Measurements from ENCODE around the gene SORBS2.
"Not testable (repeated sequence)": the region's sequence is repeated elsewhere in the genome, so short reads cannot be mapped to it uniquely, and the experiment has no call there.

Gene SORBS2

DNA sequence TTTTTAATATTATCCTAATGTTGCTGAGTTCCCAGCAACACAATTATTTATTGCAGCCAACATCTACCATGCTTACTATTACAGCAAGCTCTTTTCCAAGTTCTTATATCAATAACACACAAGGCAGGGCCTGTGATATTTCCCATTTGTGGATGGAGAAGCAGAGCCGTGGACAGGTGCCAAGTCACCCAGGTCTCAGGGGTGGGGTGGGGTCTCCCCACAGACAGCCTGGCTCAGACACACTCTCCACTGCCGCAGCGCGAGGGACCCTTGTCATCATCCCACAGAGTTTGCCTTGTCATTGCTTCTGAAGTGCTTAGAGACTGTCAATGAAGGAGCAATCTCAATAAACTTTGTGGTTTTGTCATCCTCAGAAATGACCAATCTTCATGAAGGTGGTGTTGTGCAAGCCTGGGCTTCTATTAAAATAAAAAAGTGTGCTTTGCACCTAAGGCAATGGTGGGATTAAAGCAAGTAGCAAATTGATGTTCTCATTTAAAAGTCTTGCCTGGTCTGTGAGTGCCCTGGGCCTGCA is 76.1 kb downstream of the SORBS2 start:
- peak; percentile 32 for DNase-seq

DNA sequence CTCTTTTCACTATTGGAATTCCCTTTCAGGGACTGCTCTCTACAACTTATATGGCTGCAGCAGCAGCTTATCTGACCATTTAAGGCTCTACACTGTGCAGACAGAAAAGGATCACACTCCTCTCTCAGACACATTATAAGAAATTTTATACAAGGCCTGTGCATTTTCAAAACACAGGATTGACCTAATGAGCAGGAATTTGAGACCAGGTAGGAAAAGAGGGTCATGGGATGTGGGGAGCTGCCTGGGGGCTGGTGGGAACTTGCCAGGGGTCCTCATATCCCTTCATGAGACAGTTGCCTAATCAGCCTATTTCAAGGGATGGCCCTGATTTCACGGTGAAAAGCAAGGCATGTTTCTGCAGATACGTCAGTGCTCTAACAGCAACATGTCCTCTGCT is 77.1 kb downstream of the SORBS2 start:
- DNase-seq: no peak

DNA sequence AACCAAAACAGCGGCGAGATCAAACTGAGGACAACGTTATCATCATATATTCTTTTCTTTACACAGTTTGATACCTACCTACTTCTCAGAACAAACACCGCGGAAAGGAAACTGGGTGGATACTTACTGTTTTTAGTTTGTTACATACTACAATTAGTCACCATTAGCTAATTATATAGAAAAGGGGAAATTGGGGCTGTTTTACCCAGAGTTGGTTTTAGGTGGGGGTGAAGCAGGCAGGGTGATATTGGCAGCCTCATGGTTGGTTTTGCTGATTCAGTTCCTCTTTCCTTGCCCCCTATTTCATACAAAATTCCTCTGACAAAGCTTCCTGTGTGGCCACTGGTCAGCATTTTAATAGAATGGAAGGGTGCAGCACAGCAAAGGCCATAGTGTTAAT is 77.8 kb downstream of the SORBS2 start:
- peak; percentile 91 for DNase-seq

DNA sequence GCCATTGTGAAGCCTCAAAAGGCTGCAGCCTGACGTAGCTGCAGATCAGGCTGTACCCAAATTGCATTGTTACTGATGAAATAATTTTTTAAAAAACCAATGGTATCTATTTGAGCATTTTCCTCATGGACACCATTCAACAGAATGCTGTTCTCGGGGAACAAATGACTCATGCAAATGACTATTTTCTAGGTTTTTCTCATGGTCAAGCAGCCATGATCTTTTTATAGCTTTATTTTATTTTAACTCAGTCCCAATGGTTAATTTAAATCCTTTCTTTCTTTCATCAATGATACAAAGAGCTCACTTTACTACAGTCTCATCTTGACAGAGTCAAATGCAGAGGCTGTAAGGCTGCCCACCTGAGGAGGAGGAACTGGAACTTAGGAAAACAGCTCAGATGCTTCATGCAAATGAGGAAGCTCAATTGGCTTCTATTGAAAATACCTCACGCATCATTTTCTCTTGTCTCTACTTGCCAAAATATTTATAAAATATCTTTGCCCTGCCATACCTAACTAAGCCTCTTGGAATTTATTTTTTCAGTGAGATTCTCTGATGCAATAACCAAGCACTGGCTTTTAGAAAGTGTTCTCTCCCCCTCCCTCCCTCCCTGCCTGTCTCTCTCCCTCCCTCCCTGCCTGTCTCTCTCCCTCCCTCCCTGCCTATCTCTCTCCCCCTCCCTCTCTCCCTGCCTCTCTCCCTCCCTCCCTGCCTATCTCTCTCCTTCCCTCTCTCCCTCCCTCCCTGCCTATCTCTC is 81.0 kb downstream of the SORBS2 start:
- peak; percentile 13 for DNase-seq

DNA sequence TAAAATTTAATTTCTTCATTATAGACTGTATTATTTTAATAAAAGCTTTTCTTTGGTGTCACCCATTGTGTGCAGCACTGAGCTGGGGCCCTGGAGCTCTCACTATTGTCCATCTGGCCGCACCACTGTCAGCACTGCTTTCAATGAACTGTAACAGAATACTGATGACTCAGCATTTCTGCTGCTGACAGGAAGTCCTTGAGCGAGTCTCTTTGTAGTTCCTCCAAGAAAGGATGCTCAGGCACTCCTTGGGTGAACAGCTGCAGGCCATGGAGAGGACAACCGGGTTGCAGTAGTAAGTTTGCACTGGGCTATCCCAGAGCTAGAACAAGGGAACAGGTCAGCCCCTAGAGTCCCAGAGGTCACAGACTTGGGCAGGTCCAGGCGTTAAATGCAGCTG is 81.6 kb downstream of the SORBS2 start:
- peak; percentile 44 for DNase-seq

DNA sequence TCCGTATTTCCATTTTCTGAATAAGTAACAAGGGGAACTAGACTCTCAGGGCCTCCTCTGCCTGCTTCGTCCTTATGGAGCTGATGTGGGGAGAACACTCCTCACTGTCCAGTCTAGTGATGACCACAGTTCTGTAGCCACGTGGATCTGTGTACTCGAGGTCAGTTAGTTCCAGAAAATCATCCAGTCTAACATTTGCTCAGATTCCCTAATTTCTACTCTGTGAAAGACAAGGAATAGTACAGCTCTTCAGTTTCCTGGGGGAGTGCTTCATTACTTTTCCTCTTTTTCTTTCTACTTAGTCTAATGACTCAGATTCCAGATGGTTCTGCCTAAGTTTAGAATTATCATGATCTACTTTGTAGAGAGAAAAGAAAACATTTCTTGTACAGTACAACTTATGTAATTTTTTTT is 82.6 kb downstream of the SORBS2 start:
- peak; percentile 27 for DNase-seq

DNA sequence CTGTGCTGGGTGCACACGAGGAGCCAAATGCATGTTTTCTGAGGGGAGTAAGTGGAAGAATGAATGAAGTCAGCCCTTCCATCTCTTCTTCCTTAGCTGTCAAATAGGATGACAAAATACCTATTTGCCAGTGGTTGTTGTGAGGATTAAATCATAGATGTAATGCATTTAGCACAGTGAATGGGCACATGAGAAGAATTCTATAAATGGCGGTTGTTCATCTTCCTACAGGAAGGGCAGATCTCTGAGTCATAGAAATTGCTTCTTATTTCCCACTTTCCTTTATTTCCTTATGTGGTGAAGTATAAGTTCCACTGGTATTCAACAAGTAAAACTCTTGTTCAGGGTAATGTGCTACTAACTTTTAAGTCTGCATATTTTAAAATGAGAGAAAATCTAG is 83.1 kb downstream of the SORBS2 start:
- no peak for DNase-seq

DNA sequence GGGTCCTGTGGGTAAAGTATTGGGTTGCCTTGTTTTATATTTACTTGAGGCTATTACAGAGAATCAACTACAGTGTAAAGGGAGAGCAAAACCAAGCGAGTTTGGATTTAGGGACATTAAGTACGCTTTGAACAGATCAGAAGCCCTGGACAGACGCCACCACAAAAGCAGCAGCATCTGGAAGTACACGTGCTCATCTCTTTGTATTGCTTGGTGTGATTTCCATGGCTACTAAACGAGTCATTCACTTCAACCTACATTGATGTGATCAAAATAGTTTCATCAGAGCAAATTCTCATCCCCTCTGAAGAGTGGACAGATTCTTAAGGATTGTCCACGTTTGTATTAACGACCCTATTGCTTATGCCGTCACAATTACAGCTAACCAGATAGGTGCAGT is 85.1 kb downstream of the SORBS2 start:
- no peak for DNase-seq

DNA sequence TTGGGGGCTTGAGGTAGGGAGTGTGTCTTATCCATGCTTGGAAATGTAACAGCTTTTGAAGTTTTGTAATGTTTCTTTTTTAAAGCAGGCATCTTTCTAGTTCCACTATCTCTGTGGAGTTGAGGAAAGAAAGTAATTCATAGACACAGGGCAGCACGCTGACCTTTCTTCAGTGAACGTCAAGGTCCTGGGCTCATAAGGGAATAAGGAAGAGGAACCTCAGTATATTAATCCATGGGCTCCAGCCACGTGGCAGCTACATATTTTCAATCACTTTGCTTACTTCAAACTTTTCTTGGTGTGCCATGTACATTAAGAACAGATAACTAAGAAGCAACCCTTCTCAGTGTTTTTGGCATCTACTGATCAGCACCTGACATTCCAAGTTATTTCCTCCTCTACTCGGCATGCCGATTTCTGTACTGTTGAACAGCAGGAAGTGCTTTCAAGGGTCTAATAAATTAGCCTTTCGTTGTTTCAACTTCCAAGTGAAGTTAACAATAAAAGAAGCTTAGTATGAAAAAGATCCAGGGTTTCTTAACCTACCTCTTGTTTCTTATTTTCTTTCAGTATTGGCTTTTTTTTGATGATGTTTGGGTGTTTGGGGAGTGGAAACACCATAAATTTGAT is 88.2 kb downstream of the SORBS2 start:
- peak; percentile 28 for DNase-seq

DNA sequence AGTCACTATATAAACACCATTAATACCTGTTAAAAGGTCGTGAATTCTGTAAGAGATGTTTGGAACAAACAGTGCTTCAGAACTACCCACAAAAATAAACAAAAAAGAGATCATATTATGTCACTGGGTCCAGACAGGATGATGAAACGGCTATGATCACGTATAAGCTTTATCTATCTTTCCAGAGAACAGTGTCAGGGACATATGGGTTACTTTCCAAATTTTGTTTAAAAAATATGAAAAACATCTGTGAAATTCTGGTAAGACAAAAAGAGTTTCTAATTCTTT is 90.0 kb downstream of the SORBS2 start:
- no peak for DNase-seq

DNA sequence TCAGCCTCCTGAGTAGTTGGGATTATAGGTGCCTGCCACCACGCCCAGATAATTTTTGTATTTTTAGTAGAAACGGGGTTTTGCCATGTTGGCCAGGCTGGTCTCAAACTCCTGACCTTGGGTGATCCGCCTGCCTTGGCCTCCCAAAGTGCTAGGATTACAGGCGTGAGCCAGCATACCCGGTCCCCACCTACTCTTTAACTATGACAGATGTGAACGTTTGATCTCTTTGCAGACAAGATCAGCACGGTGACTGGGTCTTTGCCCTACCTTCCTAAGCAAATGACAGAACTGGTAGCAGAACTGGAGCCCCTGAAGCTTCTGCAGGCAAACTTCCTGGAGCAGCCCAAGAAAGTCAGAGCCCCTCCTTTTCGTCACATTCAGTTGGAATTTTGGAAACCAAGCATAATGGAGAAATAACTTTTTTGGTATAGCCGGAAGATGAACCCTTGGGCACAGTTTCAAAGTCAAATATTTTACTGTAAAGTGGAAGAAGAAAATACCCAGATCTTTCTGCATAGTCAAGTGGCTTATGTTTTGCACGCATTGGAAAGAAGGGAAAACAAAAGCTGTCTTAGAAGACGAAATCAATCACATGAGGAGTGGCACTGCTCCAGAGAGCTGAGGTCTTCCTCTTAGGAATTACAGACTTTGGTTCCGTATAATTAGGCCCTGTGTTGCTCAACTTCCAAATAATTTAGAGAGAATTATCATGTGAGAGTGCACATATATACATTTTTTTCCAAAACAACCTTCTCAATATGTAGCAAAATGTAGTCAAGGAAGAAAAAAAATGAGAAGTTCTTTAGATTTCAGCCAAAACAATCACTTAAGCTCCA is 90.6 kb downstream of the SORBS2 start:
- no peak for DNase-seq

DNA sequence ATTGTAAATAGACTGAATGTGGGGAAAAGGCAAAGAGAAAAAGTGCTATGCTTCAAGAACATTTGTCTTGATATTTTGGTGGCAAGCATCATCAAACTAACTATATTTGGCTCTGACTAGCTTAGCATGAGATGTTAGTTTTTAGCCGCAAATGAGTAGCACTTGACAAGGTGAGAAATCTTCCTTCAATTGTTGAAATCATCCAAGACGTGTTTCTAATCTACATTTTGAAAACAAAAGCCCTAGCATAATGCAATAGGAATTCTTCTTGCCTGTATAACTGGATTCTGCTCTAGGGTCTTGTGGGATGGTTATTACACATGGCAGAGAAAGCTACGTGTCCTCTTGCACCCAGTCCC is 92.5 kb downstream of the SORBS2 start:
- no peak for DNase-seq

DNA sequence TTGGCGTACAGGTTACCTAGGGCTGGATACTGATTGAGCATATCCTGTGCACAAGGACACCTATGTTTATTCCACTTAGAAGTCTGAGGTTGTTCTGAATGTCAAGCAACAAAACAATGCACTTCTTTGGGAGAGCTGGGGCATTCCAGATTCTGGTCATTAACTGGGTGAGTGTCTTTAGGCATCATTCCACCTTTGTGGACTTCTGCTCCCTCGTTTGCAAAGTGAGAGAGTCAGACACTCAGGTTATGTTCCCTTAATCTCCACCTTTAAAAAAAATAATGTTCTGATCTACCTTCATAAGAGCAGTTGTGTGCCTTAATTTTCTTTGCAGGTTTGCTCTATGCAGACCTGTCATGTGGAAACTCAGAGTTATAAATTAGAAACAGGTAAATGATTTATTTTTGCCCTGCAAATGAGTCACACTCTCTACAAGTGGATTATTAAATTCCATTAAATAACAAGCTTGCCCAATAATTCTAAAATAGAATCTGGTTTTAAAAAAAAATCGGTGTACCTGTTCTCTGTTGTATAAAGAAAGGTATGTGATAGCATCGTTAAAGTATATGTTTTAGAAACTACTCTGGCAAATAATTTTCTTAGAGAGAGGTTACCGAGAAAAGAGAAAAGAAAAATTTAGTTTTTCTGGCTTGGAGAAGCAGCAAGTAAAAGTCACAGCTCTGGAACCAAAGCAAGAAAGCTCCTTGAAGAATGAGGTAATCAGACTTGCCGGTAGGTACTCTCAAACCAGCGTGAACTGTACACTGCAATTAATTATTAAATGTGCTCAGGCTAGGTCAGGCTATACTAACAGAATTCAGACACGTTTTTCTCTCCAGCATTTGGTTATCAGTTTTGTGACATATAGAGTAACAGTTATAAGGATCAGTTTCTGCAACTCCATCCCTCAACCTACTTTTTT is 93.2 kb downstream of the SORBS2 start:
- no peak for DNase-seq

DNA sequence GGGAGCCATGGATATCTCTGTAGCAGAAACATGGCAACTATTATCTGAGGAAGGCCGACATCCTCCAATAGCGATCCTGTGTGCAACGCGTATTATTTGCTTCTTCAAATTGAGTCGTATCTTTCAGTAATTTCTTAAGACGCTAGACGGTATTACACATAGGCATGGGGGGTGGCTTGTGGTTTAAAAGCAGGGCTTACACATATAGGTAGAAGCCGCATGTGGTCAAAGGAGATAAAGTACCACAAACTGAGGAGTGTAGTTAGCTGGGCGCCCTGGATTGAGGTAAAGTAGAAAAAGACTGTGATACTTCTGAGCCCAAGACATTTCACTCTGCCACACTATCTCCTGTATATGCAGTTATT is 94.6 kb downstream of the SORBS2 start:
- no peak for DNase-seq

DNA sequence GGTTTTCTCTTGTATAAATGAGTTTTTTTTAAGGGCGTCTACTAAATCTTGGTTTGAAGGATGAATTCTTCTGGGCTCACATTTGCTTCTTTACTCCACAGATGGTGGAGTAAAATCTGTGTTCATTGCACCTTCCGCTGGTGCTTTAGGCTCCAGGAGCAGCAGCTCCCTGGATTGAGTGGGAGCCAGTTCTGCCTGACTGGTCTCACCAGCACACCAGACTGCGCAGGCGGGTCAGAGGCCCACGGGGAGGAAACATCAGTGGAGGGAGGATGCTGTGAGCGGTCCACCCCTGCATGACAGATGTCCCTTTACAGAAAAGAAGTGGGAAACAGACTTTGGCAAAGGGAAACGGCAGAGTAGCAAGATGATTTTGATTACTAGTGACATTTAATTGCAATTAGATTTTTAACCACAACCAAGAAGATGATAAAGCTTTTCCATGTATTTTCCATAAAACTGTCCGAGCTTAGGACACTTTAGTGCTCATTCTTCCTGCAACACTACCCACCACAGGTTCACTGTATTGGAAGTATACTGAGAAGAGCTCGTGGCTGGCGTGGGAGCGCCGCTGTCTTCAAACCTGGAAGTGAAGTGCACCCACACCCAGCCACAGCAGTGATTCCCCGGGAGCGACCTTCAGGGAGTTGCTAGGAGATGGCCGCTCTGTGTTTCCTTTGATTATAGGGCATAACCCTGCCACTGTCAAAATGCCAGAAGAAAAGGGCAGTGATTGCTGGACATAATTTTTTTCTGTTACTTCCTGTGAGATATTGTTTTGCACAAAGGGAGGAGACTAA is 95.2 kb downstream of the SORBS2 start:
- no peak for DNase-seq

DNA sequence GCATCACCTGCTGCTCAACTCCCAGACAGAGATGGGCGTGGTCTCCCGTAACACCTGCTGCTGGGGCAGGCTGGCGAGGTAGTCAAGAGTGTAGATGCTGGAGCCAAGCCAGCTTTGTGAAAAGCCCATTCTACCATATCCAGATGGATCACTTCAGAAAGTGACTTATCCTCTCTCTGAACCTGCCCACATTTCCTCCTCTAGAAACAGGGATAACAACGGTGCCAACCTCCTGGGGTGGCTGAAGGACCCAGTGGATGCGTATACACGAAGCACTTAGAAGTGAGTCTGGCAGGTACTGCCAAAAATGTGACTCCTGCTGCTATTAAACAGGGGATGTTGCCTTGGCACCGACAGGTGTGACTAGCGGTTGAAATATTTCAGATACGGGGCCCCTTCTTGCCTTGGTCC is 95.8 kb downstream of the SORBS2 start:
- no peak for DNase-seq

DNA sequence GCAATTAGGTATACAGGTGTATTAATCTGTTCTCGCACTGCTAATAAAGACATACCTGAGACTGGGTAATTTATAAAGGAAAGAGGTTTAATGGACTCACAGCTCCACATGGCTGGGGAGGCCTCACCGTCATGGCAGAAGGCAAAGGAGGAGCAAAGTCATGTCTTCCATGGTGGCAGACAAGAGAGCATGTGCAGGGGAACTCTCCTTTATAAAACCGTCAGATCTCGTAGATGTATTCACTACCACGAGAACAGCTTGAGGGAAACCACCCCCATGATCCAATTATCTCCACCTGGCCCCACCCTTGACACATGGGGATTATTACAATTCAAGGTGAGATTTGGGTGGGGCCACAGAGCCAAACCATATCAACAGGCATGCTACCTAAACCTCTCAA is 97.5 kb downstream of the SORBS2 start:
- DNase-seq: not testable (repeated sequence)

DNA sequence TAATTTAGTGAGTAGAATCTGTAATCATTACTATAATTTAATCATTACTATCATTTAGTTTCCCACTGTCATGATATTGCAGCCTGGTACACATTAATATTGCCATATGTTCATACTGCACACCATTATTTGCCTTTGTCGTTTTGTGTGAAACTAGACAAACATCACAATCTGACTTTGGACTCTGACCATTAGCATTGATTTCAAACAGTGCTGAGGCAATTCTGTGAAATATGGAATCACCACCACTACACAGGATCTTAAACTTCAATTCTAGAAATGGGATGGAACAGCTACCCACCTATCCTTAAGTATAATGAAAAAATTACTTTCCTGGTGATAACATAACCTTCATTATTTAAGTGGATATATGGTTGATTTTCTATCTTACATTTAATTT is 98.3 kb downstream of the SORBS2 start:
- no peak for DNase-seq

DNA sequence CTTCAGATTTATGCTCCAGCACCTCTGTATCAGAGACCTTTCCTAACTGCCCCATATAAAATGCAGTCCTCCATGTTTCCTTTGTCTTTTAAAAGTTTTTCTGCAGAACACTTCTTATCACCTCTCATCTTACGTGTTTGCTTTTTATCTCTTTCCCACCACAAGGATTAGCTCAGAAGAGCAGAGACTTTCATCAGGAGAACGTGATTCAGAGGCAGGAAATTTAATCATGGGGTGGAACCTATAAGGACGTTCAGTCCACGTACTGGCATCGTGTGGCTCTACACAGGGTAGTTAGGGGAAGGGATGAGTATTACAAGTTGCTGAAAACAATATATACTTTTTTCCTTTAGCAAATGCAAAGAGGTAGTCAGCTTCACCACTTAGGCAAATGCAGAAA is 98.7 kb downstream of the SORBS2 start:
- no peak for DNase-seq

DNA sequence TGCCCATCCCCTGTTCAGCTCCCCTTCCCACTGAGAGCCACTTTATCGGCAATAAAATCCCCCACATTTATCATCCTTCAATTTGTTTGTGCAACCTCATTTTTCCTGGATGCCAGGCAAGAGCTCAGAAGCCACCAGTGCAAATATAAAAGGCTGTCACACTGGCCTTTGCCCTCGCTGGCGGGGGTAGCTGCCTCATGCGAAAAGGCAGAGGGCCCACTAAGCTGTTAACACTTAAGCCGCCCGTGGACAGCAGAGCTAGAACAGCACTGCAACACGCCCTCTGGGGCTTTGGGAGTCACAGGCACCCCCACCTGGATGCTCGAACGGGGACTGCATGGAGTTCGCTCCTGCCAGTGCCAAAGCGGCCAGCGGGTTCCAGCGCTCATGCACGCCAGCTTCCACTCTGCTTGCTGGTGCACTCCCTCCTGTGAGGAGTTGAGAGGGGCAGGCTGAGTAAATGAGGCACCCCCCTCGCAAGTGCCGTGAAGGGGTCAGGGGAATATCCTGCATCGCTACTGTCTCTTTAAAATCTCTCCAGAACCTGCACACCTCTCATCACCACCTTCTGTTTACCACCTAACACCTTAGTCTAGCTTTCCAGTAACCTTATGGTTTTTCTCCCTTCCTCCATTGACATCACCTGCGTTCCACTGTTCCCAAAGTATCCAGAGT is 99.5 kb downstream of the SORBS2 start:
- DNase-seq: no peak

DNA sequence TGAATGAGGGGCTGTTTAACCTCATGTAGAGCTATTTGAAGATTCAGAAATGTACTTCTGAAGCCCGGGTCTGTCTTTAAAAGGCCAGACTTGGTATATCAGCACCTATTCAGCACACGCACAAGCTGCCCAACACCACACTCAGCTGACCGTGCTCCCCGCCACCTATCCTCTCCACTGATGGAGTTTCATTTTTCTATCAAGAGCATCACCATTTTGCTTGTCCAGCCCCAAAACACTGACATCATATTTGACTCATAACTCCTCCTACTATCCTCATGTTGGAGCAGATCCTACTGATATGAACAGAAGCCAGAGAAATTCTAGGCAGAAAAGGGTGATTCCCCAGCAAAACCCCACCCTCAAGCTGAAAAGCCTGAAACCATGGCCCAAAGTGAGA is 100.3 kb downstream of the SORBS2 start:
- no peak for DNase-seq

Data from inflammatory macrophage treated with lipopolysaccharide for 4 hours (primary cell).